K562 (cell line): ENCODE results near the gene COL16A1. TPM values are rescaled to one million over a fixed set of nuclear protein-coding genes. Genes with fewer than 3 reads are reported as not detected.

Source experiments
- ATAC-seq: fragments of 200-7000 bp; cut with Tn5 transposase; 3 replicates; pipeline ENCODE4 v1.9.1; 2020; ENCODE audit warnings: moderate library complexity
- BruUV-seq: library from RNA; stranded (reverse); fragments of 400-500 nt; replicated peaks from 2 replicates; lab custom pipeline; 2021; lab: Mats Ljungman, UMichigan
- CTCF ChIA-PET: fragments of 300-600 bp; formaldehyde crosslinking; extraction: SDS; loops from one replicate; lab custom pipeline; 2021; ENCODE audit warnings: low intra/inter-chr PET ratio; lab: Yijun Ruan, JAX
- POLR2A ChIA-PET: fragments of 300-600, 350-650 bp; sonication (Branson Sonifier 250); formaldehyde crosslinking; extraction: SDS; loops from one replicate; lab custom pipeline; 2021; ENCODE audit warnings: antibody characterized with exemption, inconsistent platforms; lab: Yijun Ruan, JAX
- DNase-seq, 4 experiments: peaks; one replicate each; pipeline versions ENCODE4 v3.0.0 to v3.0.0-alpha.2; 2011 to 2018; ENCODE audit warnings: low spot score in 3 of 4, mixed read lengths in 3 of 4; ENCODE audit errors: extremely low read depth in 1 of 4
- FAIRE-seq: peaks from 2 replicates; lab custom pipeline; 2011; peaks lifted over from hg19 to GRCh38; lab: Jason Lieb, UNC
- H2AFZ ChIP-seq: 2 replicates; pipeline ENCODE4 v1.6.0; 2011; ENCODE audit warnings: low read depth, low read length, control low read depth, inconsistent platforms
- H3K27ac ChIP-seq: fragments of 200-600 bp; 3 replicates; pipeline ENCODE4 v1.8.0; 2011; ENCODE audit warnings: low read depth, mild to moderate bottlenecking, control low read depth, inconsistent platforms, low read length, moderate library complexity, mixed read lengths; ENCODE audit errors: extremely low read depth
- H3K27me3 ChIP-seq, 2 experiments: fragments of 300-600 bp in 1 of 2; 2 replicates in 1 of 2; 3 replicates in 1 of 2; pipeline versions ENCODE4 v1.6.0 to v1.8.0; 2011; ENCODE audit warnings: inconsistent platforms in 2 of 2, low read length in 2 of 2, mild to moderate bottlenecking in 1 of 2, mixed read lengths in 1 of 2, moderate library complexity in 1 of 2; ENCODE audit not compliant: control insufficient read depth in 2 of 2, insufficient read depth in 2 of 2
- H3K36me3 ChIP-seq: fragments of 300-600 bp; 3 replicates; pipeline ENCODE4 v1.8.0; 2011; ENCODE audit warnings: mild to moderate bottlenecking, low read length, inconsistent platforms; ENCODE audit not compliant: control insufficient read depth, insufficient read depth
- H3K4me1 ChIP-seq, 2 experiments: fragments of 200-600 bp in 1 of 2; replicated peaks in 1 of 2; 2 replicates in 1 of 2; 3 replicates in 1 of 2; pipeline versions ENCODE4 v1.5.1 to v1.8.0; 2011; ENCODE audit warnings: inconsistent platforms in 2 of 2, low read length in 2 of 2, mild to moderate bottlenecking in 1 of 2, mixed read lengths in 1 of 2, moderate library complexity in 1 of 2; ENCODE audit not compliant: control insufficient read depth in 2 of 2, insufficient read depth in 2 of 2
- H3K4me2 ChIP-seq: 2 replicates; pipeline ENCODE4 v1.6.1; 2011; ENCODE audit warnings: low read length, control low read depth, inconsistent platforms, mixed read lengths; ENCODE audit not compliant: insufficient read depth
- H3K4me3 ChIP-seq: fragments of 200-600 bp; sonication (generic), shearing (Covaris generic); 2 replicates; pipeline ENCODE4 v1.5.1; 2016; ENCODE audit warnings: control low read depth, inconsistent platforms
- H3K79me2 ChIP-seq: fragments of 200-600 bp; 3 replicates; pipeline ENCODE4 v1.8.0; 2011; ENCODE audit warnings: low read length, inconsistent platforms; ENCODE audit not compliant: control insufficient read depth, insufficient read depth
- H3K9ac ChIP-seq, 2 experiments: 2 replicates each; pipeline versions ENCODE4 v1.6.0 to v1.6.1; 2011; ENCODE audit warnings: low read depth in 2 of 2, low read length in 2 of 2, control low read depth in 1 of 2, inconsistent platforms in 1 of 2, mild to moderate bottlenecking in 1 of 2, mixed read lengths in 1 of 2; ENCODE audit not compliant: insufficient read depth in 1 of 2
- H3K9me1 ChIP-seq: one replicate; pipeline ENCODE4 v1.6.0; 2011; ENCODE audit warnings: inconsistent platforms, mild to moderate bottlenecking, low read length, moderate library complexity; ENCODE audit not compliant: control insufficient read depth, insufficient read depth
- H3K9me3 ChIP-seq: replicated peaks from 2 replicates; pipeline ENCODE4 v1.5.1; 2011; ENCODE audit warnings: low read depth, low read length, inconsistent platforms; ENCODE audit not compliant: control insufficient read depth, insufficient read depth
- H4K20me1 ChIP-seq: replicated peaks from 2 replicates; pipeline ENCODE4 v1.6.1; 2011; ENCODE audit warnings: low read length, inconsistent platforms, mixed read lengths; ENCODE audit not compliant: control insufficient read depth, insufficient read depth
- HMG20A ChIP-seq: fragments of 450-650 bp; formaldehyde crosslinking; conservative IDR thresholded peaks from 2 replicates; pipeline ENCODE4 v1.4.0; 2020; ENCODE audit warnings: mild to moderate bottlenecking, mixed read lengths
- MEIS2 ChIP-seq: fragments of 450-650 bp; IDR thresholded peaks from 2 replicates; pipeline ENCODE4 v1.6.1; 2014; ENCODE audit warnings: mild to moderate bottlenecking; ENCODE audit not compliant: partially characterized antibody
- WGBS: fragments of 100-300 bp; shearing (Covaris generic); methylation state at CpG from one replicate; pipeline ENCODE4 v1.1.6; 2016; ENCODE audit warnings: low coverage, mixed read lengths; ENCODE audit not compliant: insufficient coverage; ENCODE audit errors: missing lambda C conversion rate; 5-methylcytosine and 5-hydroxymethylcytosine counted together
- in situ Hi-C: fragments of 300-500 bp; cut with MboI; formaldehyde crosslinking; loops from 4 replicates; pipeline ENCODE4 v1.15.0; 2018; ENCODE audit warnings: inconsistent platforms, mixed read lengths
- intact Hi-C: fragments of 100-400 bp; cut with micrococcal nuclease; formaldehyde crosslinking; loops from 2 replicates; pipeline ENCODE4 v1.14.2; 2022
- polyA plus RNA-seq, 8 experiments: library from polyadenylated mRNA; depleted of rRNA in 4 of 8; stranded (reverse) in 5 of 8; unstranded in 3 of 8; fragments of >200 nt; fragmentation: Nextera tagmentation in 2 of 8; fragmentation: Illumina TruSeq in 1 of 8; extraction: Ambion mirVana in 2 of 8; extraction: Trizol in 1 of 8; gene quantifications; 2 replicates each; pipeline versions ENCODE4 v1.2.1 to v1.2.3, GENCODE V29; 2011 to 2014; ENCODE audit warnings: inconsistent platforms in 1 of 8, missing spikeins in 1 of 8
- total RNA-seq, 7 experiments: library from RNA; depleted of rRNA in 6 of 7; stranded (reverse); fragments of >200 nt in 6 of 7; fragmentation: Illumina TruSeq in 2 of 7; extraction: Trizol in 2 of 7; gene quantifications; 2 replicates each; pipeline versions ENCODE4 v1.2.1 to v1.2.3, GENCODE V29; 2011 to 2021; ENCODE audit warnings: low replicate concordance in 1 of 7
- TF ChIP-seq, protein P1 (sequence below): IDR thresholded peaks from 3 replicates; pipeline ENCODE4 v1.6.1; 2011; ENCODE audit warnings: borderline replicate concordance, mild to moderate bottlenecking; ENCODE audit not compliant: insufficient read length, insufficient read depth
- TF ChIP-seq, protein P2 (sequence below), 2 experiments: IDR thresholded peaks in 1 of 2; conservative IDR thresholded peaks in 1 of 2; 2 replicates each; pipeline ENCODE4 v1.6.1; 2016; ENCODE audit warnings: low read depth in 2 of 2, mild to moderate bottlenecking in 1 of 2, missing compliant biosample characterization in 1 of 2, missing genetic modification characterization in 1 of 2, moderate library complexity in 1 of 2
- TF ChIP-seq, protein P3 (sequence below), 3 experiments: IDR thresholded peaks in 2 of 3; conservative IDR thresholded peaks in 1 of 3; 2 replicates each; pipeline ENCODE4 v1.5.1; 2011 to 2012; ENCODE audit warnings: low read length in 3 of 3, mild to moderate bottlenecking in 3 of 3, control low read depth in 2 of 3, improper control_type of control experiment in 1 of 3, inconsistent platforms in 1 of 3, low read depth in 1 of 3, mixed read lengths in 1 of 3, moderate library complexity in 1 of 3; ENCODE audit not compliant: insufficient read depth in 2 of 3

COL16A1 gene
- total and polyA plus RNA-seq, 9 of the 15 experiments (the other 6 are each of a cell fraction or from before 2014, with no cell fraction given): 0.11 to 0.60 (median 0.11) TPM; not detected in 6

DNA sequence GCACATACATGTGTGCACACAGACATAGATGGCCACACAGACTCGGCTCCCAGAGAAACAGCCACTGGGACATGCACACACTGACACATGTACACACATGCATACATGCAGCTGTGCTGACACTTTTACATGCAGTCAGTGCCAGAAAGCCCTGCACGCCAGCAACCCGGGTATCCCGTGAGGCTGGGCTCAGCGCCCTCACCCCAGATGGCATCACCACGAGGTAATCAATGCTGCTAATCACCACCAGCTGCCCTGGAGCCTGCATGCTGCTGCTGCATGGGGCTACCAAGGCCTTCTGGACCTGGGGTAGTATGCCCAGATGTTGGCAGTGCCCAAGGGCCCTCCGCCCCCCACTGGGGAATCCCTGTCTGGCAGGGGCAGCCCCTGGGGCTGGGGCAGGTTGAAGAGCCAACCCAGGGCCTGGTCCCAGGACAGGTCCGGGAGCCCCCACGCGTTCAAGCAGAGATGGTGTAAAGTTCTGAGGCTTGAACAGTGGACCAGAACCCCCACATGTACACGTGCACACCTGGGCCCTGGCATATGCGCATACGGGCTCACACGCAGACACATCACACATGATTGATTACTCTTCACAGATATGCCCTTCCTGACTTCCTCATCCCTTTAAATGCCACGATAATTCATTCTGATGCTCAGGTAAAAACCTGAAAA lies 2.7 kb upstream of the COL16A1 start:
- intact Hi-C loops: no loop called here
- 0 out of 4 replicates have a peak overlapping the region, but pooled peaks of 1 of the 2 experiments have one; percentile 18 for H3K9ac ChIP-seq
- TF ChIP-seq, protein P1, sequence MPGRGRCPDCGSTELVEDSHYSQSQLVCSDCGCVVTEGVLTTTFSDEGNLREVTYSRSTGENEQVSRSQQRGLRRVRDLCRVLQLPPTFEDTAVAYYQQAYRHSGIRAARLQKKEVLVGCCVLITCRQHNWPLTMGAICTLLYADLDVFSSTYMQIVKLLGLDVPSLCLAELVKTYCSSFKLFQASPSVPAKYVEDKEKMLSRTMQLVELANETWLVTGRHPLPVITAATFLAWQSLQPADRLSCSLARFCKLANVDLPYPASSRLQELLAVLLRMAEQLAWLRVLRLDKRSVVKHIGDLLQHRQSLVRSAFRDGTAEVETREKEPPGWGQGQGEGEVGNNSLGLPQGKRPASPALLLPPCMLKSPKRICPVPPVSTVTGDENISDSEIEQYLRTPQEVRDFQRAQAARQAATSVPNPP: no peak
- TF ChIP-seq, protein P2, sequence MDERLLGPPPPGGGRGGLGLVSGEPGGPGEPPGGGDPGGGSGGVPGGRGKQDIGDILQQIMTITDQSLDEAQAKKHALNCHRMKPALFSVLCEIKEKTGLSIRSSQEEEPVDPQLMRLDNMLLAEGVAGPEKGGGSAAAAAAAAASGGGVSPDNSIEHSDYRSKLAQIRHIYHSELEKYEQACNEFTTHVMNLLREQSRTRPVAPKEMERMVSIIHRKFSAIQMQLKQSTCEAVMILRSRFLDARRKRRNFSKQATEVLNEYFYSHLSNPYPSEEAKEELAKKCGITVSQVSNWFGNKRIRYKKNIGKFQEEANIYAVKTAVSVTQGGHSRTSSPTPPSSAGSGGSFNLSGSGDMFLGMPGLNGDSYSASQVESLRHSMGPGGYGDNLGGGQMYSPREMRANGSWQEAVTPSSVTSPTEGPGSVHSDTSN (CRISPR knock-in tag; IDR thresholded peaks at IDR 0.05; ENCODE audit: low read depth): no peak
- TF ChIP-seq, protein P2 (tag; conservative IDR thresholded peaks at IDR 0.05; ENCODE audit: low read depth): peak; percentile 27; the same call in 1 of the 2 replicates
- TF ChIP-seq, protein P3, sequence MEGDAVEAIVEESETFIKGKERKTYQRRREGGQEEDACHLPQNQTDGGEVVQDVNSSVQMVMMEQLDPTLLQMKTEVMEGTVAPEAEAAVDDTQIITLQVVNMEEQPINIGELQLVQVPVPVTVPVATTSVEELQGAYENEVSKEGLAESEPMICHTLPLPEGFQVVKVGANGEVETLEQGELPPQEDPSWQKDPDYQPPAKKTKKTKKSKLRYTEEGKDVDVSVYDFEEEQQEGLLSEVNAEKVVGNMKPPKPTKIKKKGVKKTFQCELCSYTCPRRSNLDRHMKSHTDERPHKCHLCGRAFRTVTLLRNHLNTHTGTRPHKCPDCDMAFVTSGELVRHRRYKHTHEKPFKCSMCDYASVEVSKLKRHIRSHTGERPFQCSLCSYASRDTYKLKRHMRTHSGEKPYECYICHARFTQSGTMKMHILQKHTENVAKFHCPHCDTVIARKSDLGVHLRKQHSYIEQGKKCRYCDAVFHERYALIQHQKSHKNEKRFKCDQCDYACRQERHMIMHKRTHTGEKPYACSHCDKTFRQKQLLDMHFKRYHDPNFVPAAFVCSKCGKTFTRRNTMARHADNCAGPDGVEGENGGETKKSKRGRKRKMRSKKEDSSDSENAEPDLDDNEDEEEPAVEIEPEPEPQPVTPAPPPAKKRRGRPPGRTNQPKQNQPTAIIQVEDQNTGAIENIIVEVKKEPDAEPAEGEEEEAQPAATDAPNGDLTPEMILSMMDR (IDR thresholded peaks at IDR 0.05 in 2 of 3, conservative IDR thresholded peaks at IDR 0.05 in 1 of 3; ENCODE audit: insufficient read depth in 2 of 3, low read depth in 1 of 3, low read length in 3 of 3): 0 out of 6 replicates have a peak, but pooled peaks of 1 of the 3 experiments have one; percentile 2
- TF ChIP-seq MEIS2: peak; percentile 37
- TF ChIP-seq HMG20A (CRISPR knock-in tag): no peak
- TF ChIP-seq, all 486 proteins: peak for 3
- Histone ChIP-seq H3K4me1 (peaks cover 10 to 17% of the 10 kb centered on the region in 2 experiments; a peak in 4 of 5 replicates), H3K36me3 (no peaks in the 10 kb centered on the region), H3K4me3 (no peak overlapping the region), H2AFZ (no peak overlapping the region), H4K20me1 (peaks cover 3% of the 10 kb centered on the region; the same call in 1 of the 2 replicates), H3K27me3 (peaks cover 16 to 46% of the 10 kb centered on the region in 2 experiments), H3K79me2 (no peaks in the 10 kb centered on the region), H3K27ac (no peak overlapping the region), H3K4me2 (no peak overlapping the region), H3K9me1 (no peaks in the 10 kb centered on the region), H3K9me3 (no peaks in the 10 kb centered on the region)
- CTCF ChIA-PET: no interaction called here
- POLR2A ChIA-PET: interaction anchor here (0.6 kb wide), 1 partner anchor 11 kb away, joined by 3 read pairs; no protein-coding TSS in a partner anchor
- 13% methylated on average over 15 of the region's 15 CpGs for WGBS
- ATAC-seq (no peak), FAIRE-seq (no peak), DNase-seq (no peak)
- no TSS peak for BruUV-seq
- in situ Hi-C loops: no loop called here
